Neural crest cell (in vitro differentiated cells): ENCODE data around the gene DNAL4. TPM values are rescaled to one million over a fixed set of nuclear protein-coding genes. Genes with fewer than 3 reads are reported as not detected.

Source experiments
- DNase-seq: peaks from one replicate; pipeline ENCODE4 v3.0.0; 2021; ENCODE audit warnings: low read depth, mixed read lengths, low spot score
- H3K27ac Mint-ChIP-seq: one replicate; pipeline ENCODE4 v1.8.0; 2021; ENCODE audit warnings: mild to moderate bottlenecking, mixed read lengths; ENCODE audit not compliant: unreplicated experiment
- H3K27me3 Mint-ChIP-seq: 2 replicates; pipeline ENCODE4 v1.8.0; 2021; ENCODE audit warnings: low read depth, mild to moderate bottlenecking, mixed read lengths
- H3K36me3 Mint-ChIP-seq: 2 replicates; pipeline ENCODE4 v1.8.0; 2021; ENCODE audit warnings: low read depth, mild to moderate bottlenecking, mixed read lengths
- H3K4me1 Mint-ChIP-seq: 2 replicates; pipeline ENCODE4 v1.8.0; 2021; ENCODE audit warnings: mixed read lengths
- H3K4me3 Mint-ChIP-seq: one replicate; pipeline ENCODE4 v1.8.0; 2021; ENCODE audit warnings: mild to moderate bottlenecking, mixed read lengths
- H3K9me3 Mint-ChIP-seq: 2 replicates; pipeline ENCODE4 v1.8.0; 2021; ENCODE audit warnings: mixed read lengths
- total RNA-seq: library from RNA; stranded (reverse); gene quantifications from 2 replicates; pipeline ENCODE4 v1.2.1, GENCODE V29; 2021
- TF ChIP-seq, protein P1 (sequence below): fragments of 200-600 bp; sonication (generic); conservative IDR thresholded peaks from 2 replicates; pipeline ENCODE4 v1.5.0; 2021; ENCODE audit warnings: antibody characterized with exemption, mild to moderate bottlenecking

Gene DNAL4
- total RNA-seq, 1 donor from 2014 or later, result 18.9 TPM

DNA sequence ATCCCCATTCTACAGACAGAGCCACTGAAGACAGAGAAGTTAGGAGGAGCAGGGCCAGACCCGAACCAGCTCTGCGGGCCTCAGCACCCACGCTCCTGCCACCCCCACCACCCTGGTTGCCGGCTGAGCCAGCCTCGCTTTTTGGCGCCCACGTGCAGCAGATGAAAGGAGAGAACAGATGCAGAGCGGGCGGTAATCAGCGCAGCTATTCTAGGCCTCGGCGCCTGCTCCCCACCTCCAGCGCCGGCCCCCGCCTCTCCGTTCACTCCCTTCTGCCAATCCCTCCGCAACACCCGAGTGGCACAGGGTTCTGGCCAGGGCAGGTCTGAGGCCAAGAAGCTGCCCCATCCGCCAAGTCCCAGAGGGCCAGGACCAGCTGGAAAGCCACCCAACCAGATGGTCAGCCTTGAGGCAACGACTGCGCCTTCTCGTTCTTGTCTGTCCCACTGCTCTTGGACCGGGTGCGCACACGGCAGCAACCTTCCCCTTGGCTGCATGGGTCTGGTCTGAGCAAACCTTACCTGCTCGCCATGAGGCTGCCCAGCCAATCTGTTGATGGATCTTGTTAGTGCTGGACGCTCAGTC lies 16.8 kb downstream of the DNAL4 start:
- Mint-ChIP-seq H3K27me3 (no peaks in the 10 kb centered on the region), H3K4me1 (peaks cover 1% of the 10 kb centered on the region), H3K27ac (no peak overlapping the region), H3K36me3 (no peaks in the 10 kb centered on the region), H3K9me3 (no peaks in the 10 kb centered on the region), H3K4me3 (no peak overlapping the region)
- no peak for DNase-seq
- TF ChIP-seq, protein P1, sequence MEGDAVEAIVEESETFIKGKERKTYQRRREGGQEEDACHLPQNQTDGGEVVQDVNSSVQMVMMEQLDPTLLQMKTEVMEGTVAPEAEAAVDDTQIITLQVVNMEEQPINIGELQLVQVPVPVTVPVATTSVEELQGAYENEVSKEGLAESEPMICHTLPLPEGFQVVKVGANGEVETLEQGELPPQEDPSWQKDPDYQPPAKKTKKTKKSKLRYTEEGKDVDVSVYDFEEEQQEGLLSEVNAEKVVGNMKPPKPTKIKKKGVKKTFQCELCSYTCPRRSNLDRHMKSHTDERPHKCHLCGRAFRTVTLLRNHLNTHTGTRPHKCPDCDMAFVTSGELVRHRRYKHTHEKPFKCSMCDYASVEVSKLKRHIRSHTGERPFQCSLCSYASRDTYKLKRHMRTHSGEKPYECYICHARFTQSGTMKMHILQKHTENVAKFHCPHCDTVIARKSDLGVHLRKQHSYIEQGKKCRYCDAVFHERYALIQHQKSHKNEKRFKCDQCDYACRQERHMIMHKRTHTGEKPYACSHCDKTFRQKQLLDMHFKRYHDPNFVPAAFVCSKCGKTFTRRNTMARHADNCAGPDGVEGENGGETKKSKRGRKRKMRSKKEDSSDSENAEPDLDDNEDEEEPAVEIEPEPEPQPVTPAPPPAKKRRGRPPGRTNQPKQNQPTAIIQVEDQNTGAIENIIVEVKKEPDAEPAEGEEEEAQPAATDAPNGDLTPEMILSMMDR, result no peak

DNA sequence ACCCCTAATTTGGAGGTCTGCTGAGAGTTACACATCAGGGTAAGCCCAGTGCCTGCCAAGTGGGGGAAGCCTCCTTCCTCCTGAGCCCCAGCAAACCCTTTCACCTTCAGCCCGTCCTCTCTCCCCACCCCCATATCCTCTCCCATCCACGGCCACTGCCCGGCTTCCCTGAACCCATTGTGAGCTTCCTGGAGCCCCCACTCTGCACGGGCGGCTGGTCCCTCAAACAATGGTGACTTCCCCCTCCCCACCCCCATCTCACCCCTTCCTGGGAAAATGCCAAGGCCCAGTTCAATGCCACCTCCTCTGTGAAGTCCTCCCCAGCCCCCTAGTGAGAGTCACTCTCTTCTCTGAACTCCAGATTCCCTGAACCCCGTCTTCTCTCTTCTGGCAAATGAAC lies 17.9 kb downstream of the DNAL4 start:
- DNase-seq, result no peak
- H3K36me3 Mint-ChIP-seq, result no peaks in the 10 kb centered on the region
- H3K27ac Mint-ChIP-seq, result no peak overlapping the region
- no peaks in the 10 kb centered on the region for H3K9me3 Mint-ChIP-seq
- no peaks in the 10 kb centered on the region for H3K27me3 Mint-ChIP-seq
- H3K4me3 Mint-ChIP-seq, result no peak overlapping the region
- H3K4me1 Mint-ChIP-seq, result no peaks in the 10 kb centered on the region
- TF ChIP-seq, protein P1, result no peak

DNA sequence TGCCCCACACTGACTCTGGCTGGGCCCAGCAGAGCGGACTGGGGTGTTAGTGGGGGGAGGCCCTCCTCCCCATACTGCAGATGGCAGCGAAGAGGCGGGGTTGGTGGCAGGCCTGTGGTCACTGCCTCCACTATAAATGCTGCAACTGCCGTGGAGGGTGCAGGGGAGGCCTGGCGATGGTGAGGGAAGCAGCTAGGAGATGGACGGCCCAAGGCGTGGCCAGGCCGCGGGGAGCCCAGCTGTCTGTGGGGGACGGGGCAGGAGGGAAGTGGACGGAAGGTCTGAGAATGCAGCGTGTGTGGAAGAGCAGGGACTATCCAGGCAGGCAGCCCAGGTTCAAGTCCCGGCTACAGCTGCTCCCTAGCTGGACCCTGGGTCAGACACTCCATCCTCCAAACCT lies 18.3 kb downstream of the DNAL4 start:
- H3K4me3 Mint-ChIP-seq, result no peak overlapping the region
- H3K27ac Mint-ChIP-seq, result peak overlapping the region; percentile 57
- no peaks in the 10 kb centered on the region for H3K9me3 Mint-ChIP-seq
- H3K4me1 Mint-ChIP-seq, result no peaks in the 10 kb centered on the region
- TF ChIP-seq, protein P1, result no peak
- DNase-seq, result no peak
- no peaks in the 10 kb centered on the region for H3K36me3 Mint-ChIP-seq
- H3K27me3 Mint-ChIP-seq, result no peaks in the 10 kb centered on the region

DNA sequence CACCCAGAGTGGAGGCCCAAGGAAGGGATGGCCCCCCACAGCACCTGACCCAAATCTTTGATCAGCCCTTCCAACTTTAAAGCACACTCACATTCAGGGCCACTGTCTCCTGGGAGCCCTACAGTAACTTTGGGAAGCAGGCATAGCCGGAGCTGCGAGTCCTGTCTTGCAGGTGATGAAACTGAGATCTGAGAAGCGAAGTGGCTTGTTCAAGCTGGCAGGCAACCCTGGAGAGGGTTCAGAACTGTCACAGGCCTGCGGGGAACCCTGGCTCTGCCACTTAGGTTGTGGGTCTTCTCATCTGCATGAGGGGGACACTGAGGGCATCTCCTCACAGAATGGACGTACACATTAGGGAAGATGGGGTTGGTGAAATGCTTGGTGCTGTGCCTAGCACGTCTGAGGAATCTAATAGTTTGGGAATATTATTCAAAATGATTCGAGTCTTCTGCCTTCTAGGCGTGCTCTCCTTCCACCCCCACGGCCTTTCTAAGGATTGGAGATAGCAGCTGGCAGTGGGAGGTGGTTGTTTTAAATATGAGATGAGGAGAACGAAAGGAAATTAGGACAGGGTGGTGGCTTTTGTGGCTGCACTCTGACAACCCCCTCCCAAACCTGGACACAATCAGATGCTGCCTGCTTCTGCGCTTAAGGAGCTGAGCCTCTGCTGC lies 19.3 kb downstream of the DNAL4 start:
- H3K27me3 Mint-ChIP-seq, result no peaks in the 10 kb centered on the region
- no peaks in the 10 kb centered on the region for H3K9me3 Mint-ChIP-seq
- no peaks in the 10 kb centered on the region for H3K4me1 Mint-ChIP-seq
- no peak for DNase-seq
- TF ChIP-seq, protein P1, result no peak
- H3K4me3 Mint-ChIP-seq, result no peak overlapping the region
- H3K36me3 Mint-ChIP-seq, result no peaks in the 10 kb centered on the region
- no peak overlapping the region for H3K27ac Mint-ChIP-seq

DNA sequence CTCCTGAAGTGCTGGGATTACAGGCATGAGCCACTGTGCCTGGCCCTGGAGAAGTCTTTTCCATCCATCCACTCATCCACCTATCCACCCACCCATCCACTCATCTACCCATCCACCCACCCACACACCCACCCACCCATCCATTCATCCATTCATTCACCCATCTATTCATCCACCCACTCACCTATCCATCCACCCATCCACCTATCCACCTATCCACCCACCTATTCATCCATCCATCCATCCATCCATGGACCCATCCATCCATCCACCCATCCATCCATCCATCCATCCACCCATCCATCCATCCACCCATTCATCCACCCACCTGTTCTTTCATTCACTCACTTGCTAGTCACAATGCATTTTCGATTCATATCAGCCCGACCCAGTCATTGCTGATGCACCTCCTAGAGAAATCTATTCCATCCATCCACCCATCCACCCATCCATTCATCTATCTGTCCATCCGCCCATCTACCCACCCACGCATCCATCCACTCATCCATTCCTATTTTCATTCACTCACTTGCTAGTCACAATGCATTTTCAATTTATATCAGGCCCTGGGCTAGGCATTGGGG lies 20.5 kb downstream of the DNAL4 start:
- DNase-seq, result no peak
- no peaks in the 10 kb centered on the region for H3K36me3 Mint-ChIP-seq
- H3K9me3 Mint-ChIP-seq, result no peaks in the 10 kb centered on the region
- H3K4me3 Mint-ChIP-seq, result no peak overlapping the region
- TF ChIP-seq, protein P1, result no peak
- H3K27me3 Mint-ChIP-seq, result no peaks in the 10 kb centered on the region
- no peak overlapping the region for H3K27ac Mint-ChIP-seq
- no peaks in the 10 kb centered on the region for H3K4me1 Mint-ChIP-seq
